Fibroblast of lung (primary cell): ENCODE data around the gene GPR162. TPM values are rescaled to one million over a fixed set of nuclear protein-coding genes. Genes with fewer than 3 reads are reported as not detected.
"Not testable (repeated sequence)": the region's sequence is repeated elsewhere in the genome, so short reads cannot be mapped to it uniquely, and the experiment has no call there.

Source experiments
- DNase-seq, 2 donors: peaks; one replicate each; pipeline versions ENCODE4 v3.0.0 to v3.0.0-alpha.2; 2010; ENCODE audit warnings: low read depth in 2 of 2
- H2AFZ ChIP-seq: 2 replicates; pipeline ENCODE4 v1.5.1; 2012; ENCODE audit warnings: low read length, control low read depth, inconsistent platforms
- H3K27ac ChIP-seq: 2 replicates; pipeline ENCODE4 v1.5.1; 2011; ENCODE audit warnings: low read length, control low read depth; ENCODE audit not compliant: insufficient read depth
- H3K27me3 ChIP-seq: 2 replicates; pipeline ENCODE4 v1.5.1; 2011; ENCODE audit warnings: mild to moderate bottlenecking, low read length; ENCODE audit not compliant: control insufficient read depth, insufficient read depth
- H3K36me3 ChIP-seq: 2 replicates; pipeline ENCODE4 v1.5.1; 2011; ENCODE audit warnings: low read length; ENCODE audit not compliant: control insufficient read depth, insufficient read depth
- H3K4me1 ChIP-seq: 2 replicates; pipeline ENCODE4 v1.5.1; 2011; ENCODE audit warnings: low read length; ENCODE audit not compliant: control insufficient read depth, insufficient read depth; ENCODE audit errors: extremely low read depth
- H3K4me2 ChIP-seq: 2 replicates; pipeline ENCODE4 v1.5.1; 2011; ENCODE audit warnings: low read length, control low read depth; ENCODE audit not compliant: insufficient read depth; ENCODE audit errors: extremely low read depth
- H3K4me3 ChIP-seq, 4 experiments: fragments of 200-600 bp in 1 of 4; sonication (generic) in 1 of 4; replicated peaks in 1 of 4; 2 replicates each; pipeline ENCODE4 v1.5.1; 2011 to 2016; ENCODE audit warnings: low read length in 4 of 4, low read depth in 3 of 4, mild to moderate bottlenecking in 3 of 4, control low read depth in 2 of 4, inconsistent platforms in 1 of 4, mixed read lengths in 1 of 4; ENCODE audit not compliant: insufficient read depth in 1 of 4; ENCODE audit errors: control extremely low read depth in 1 of 4
- H3K79me2 ChIP-seq: 2 replicates; pipeline ENCODE4 v1.5.1; 2012; ENCODE audit warnings: mild to moderate bottlenecking, low read length, inconsistent platforms; ENCODE audit not compliant: control insufficient read depth, insufficient read depth
- H3K9ac ChIP-seq: 2 replicates; pipeline ENCODE4 v1.5.1; 2011; ENCODE audit warnings: mild to moderate bottlenecking, low read length, control low read depth; ENCODE audit not compliant: insufficient read depth
- H3K9me3 ChIP-seq: 2 replicates; pipeline ENCODE4 v1.5.1; 2012; ENCODE audit warnings: low read depth, low read length; ENCODE audit not compliant: control insufficient read depth, insufficient read depth
- H4K20me1 ChIP-seq: 2 replicates; pipeline ENCODE4 v1.5.1; 2011; ENCODE audit warnings: low read length; ENCODE audit not compliant: control insufficient read depth, insufficient read depth; ENCODE audit errors: extremely low read depth
- CTCF ChIP-seq, 2 donors: IDR thresholded peaks in 1 of 2; conservative IDR thresholded peaks in 1 of 2; 1 replicate in 1 of 2; 2 replicates in 1 of 2; pipeline ENCODE4 v1.5.1; 2011 to 2012; ENCODE audit warnings: low read length in 2 of 2, control low read depth in 1 of 2, inconsistent platforms in 1 of 2, low read depth in 1 of 2, mild to moderate bottlenecking in 1 of 2
- EZH2 ChIP-seq: IDR thresholded peaks from 2 replicates; pipeline ENCODE4 v1.5.1; 2012; ENCODE audit warnings: low read length, control low read depth, mild to moderate bottlenecking; ENCODE audit errors: missing control alignments
- polyA plus RNA-seq, 2 donors: library from polyadenylated mRNA; depleted of rRNA in 1 of 2; stranded (reverse) in 1 of 2; unstranded in 1 of 2; fragments of >200 nt; gene quantifications; 2 replicates each; pipeline ENCODE4 v1.2.1, GENCODE V29; 2011 to 2012; ENCODE audit warnings: missing spikeins in 1 of 2
- total RNA-seq: library from RNA; depleted of rRNA; stranded (reverse); fragments of >200 nt; gene quantifications from 2 replicates; pipeline ENCODE4 v1.2.1, GENCODE V29; 2014

GPR162 gene
- total and polyA plus RNA-seq, 2 donors (not counting 1 experiment from before 2014, with no cell fraction given) = 5.6 to 11.1 TPM

GRCh38 chr12:6873094-6874014 is 51.7 kb downstream of the GPR162 start, which contains the start of gene SPSB2:
SPSB2 (minus strand) TSS chr12:6873303; CDS start chr12:6872901, 402 bp downstream.
- Histone ChIP-seq H3K27me3 (no peaks in the 10 kb centered on the region), H3K9ac (peak within 1 kb of the TSS; percentile 80), H3K27ac (peak within 1 kb of the TSS; percentile 79), H4K20me1 (peaks cover 4% of the 10 kb centered on the region), H2AFZ (peak within 1 kb of the TSS; percentile 80), H3K4me3 (peak within 1 kb of the TSS; percentile 81 to 94 (median 92)), H3K4me2 (peak within 1 kb of the TSS; percentile 99), H3K9me3 (no peaks in the 10 kb centered on the region), H3K79me2 (peaks cover 33% of the 10 kb centered on the region), H3K36me3 (peaks cover 18% of the 10 kb centered on the region), H3K4me1 (peaks cover 28% of the 10 kb centered on the region)
- TF ChIP-seq EZH2 (no peak), CTCF (conservative IDR thresholded peaks at IDR 0.05 in 1 of 2, IDR thresholded peaks at IDR 0.05 in 1 of 2; ENCODE audit: low read depth in 1 of 2, low read length in 2 of 2) (no peak)
- peak; percentile 92 to 94 for DNase-seq

GRCh38 chr12:6874015-6874368 is 52.4 kb downstream of the GPR162 start:
- H3K4me1 ChIP-seq = peaks cover 26% of the 10 kb centered on the region
- H3K36me3 ChIP-seq = peaks cover 18% of the 10 kb centered on the region
- peak overlapping the region; percentile 80 for H3K9ac ChIP-seq

More at GRCh38 chr12:6874015-6874368, 52.4 kb downstream of the GPR162 start:
- not testable (repeated sequence) for H3K27me3 ChIP-seq, DNase-seq, H3K9me3 ChIP-seq, H4K20me1 ChIP-seq
- peak overlapping the region; percentile 77 for H3K27ac ChIP-seq
- peaks cover 26% of the 10 kb centered on the region for H3K79me2 ChIP-seq
- H2AFZ ChIP-seq = peak overlapping the region; percentile 80
- peak overlapping the region; percentile 94 for H3K4me2 ChIP-seq
- H3K4me3 ChIP-seq = peak overlapping the region; percentile 72 to 94 (median 92)

Other genes with a start within 250 kb of the GPR162 start
- 241 and 256 TPM in 2 replicates for gene CHD4, start 214.4 kb upstream of the GPR162 start, total RNA-seq
- gene CHD4, start 214.4 kb upstream of the GPR162 start, polyA plus RNA-seq = 76.1 and 96.0 TPM in 2 replicates
- not detected in 2 replicates for gene LPAR5, start 185.9 kb upstream of the GPR162 start, total RNA-seq
- gene LPAR5, start 185.9 kb upstream of the GPR162 start, polyA plus RNA-seq = 0.02 and 0.07 TPM in 2 replicates
- gene ACRBP, start 174.4 kb upstream of the GPR162 start, total RNA-seq = under 0.01 and 0.33 TPM in 2 replicates
- gene ACRBP, start 174.4 kb upstream of the GPR162 start, polyA plus RNA-seq = 0.50 and 0.72 TPM in 2 replicates
- gene ING4, start 158.7 kb upstream of the GPR162 start, total RNA-seq = 30.3 and 36.0 TPM in 2 replicates
- gene ING4, start 158.7 kb upstream of the GPR162 start, polyA plus RNA-seq = 31.1 and 47.1 TPM in 2 replicates
- 9.8 and 12.2 TPM in 2 replicates for gene ZNF384, start 132.4 kb upstream of the GPR162 start, total RNA-seq
- 34.8 and 49.6 TPM in 2 replicates for gene ZNF384, start 132.4 kb upstream of the GPR162 start, polyA plus RNA-seq
- under 0.01 and 0.17 TPM in 2 replicates for gene PIANP, start 121.0 kb upstream of the GPR162 start, total RNA-seq
- 0.49 and 0.87 TPM in 2 replicates for gene PIANP, start 121.0 kb upstream of the GPR162 start, polyA plus RNA-seq
- gene COPS7A, start 97.8 kb upstream of the GPR162 start, total RNA-seq = 67.0 and 79.1 TPM in 2 replicates
- 114 and 138 TPM in 2 replicates for gene COPS7A, start 97.8 kb upstream of the GPR162 start, polyA plus RNA-seq
- gene MLF2, start 68.7 kb upstream of the GPR162 start, total RNA-seq = 88.6 and 106 TPM in 2 replicates
- 287 and 289 TPM in 2 replicates for gene MLF2, start 68.7 kb upstream of the GPR162 start, polyA plus RNA-seq
- gene PTMS, start 55.5 kb upstream of the GPR162 start, total RNA-seq = 29.5 and 63.6 TPM in 2 replicates
- 269 and 312 TPM in 2 replicates for gene PTMS, start 55.5 kb upstream of the GPR162 start, polyA plus RNA-seq
- gene LAG3, start 49.3 kb upstream of the GPR162 start, total RNA-seq = 0.17 and 0.26 TPM in 2 replicates
- 0.09 and 0.17 TPM in 2 replicates for gene LAG3, start 49.3 kb upstream of the GPR162 start, polyA plus RNA-seq
- gene CD4, start 32.3 kb upstream of the GPR162 start, total RNA-seq = 14.4 and 27.2 TPM in 2 replicates
- gene CD4, start 32.3 kb upstream of the GPR162 start, polyA plus RNA-seq = 50.8 and 152 TPM in 2 replicates
- gene P3H3, start 6.6 kb downstream of the GPR162 start, total RNA-seq = 72.4 and 96.3 TPM in 2 replicates
- 39.8 and 44.0 TPM in 2 replicates for gene P3H3, start 6.6 kb downstream of the GPR162 start, polyA plus RNA-seq
- 1.3 and 1.7 TPM in 2 replicates for gene GNB3, start 19.1 kb downstream of the GPR162 start, total RNA-seq
- gene GNB3, start 19.1 kb downstream of the GPR162 start, polyA plus RNA-seq = 2.7 and 3.7 TPM in 2 replicates
- 1.5 and 9.1 TPM in 2 replicates for gene CDCA3, start 29.5 kb downstream of the GPR162 start, total RNA-seq
- 9.4 and 56.9 TPM in 2 replicates for gene CDCA3, start 29.5 kb downstream of the GPR162 start, polyA plus RNA-seq
- gene USP5, start 30.3 kb downstream of the GPR162 start, total RNA-seq = 53.4 and 69.9 TPM in 2 replicates
- gene USP5, start 30.3 kb downstream of the GPR162 start, polyA plus RNA-seq = 42.2 and 66.3 TPM in 2 replicates
- 906 and 934 TPM in 2 replicates for gene TPI1, start 45.7 kb downstream of the GPR162 start, total RNA-seq
- gene TPI1, start 45.7 kb downstream of the GPR162 start, polyA plus RNA-seq = 1,617 and 1,654 TPM in 2 replicates
- gene SPSB2, start 51.5 kb downstream of the GPR162 start, total RNA-seq = 12.7 and 12.8 TPM in 2 replicates
- 1.8 and 2.5 TPM in 2 replicates for gene SPSB2, start 51.5 kb downstream of the GPR162 start, polyA plus RNA-seq
- 9.6 and 14.9 TPM in 2 replicates for gene LRRC23, start 83.0 kb downstream of the GPR162 start, total RNA-seq
- gene LRRC23, start 83.0 kb downstream of the GPR162 start, polyA plus RNA-seq = 5.6 and 6.4 TPM in 2 replicates
- 20.3 TPM in 2 replicates for gene ENO2, start 92.8 kb downstream of the GPR162 start, total RNA-seq
- gene ENO2, start 92.8 kb downstream of the GPR162 start, polyA plus RNA-seq = 29.4 and 43.0 TPM in 2 replicates
- gene ATN1, start 106.1 kb downstream of the GPR162 start, total RNA-seq = 8.2 and 21.5 TPM in 2 replicates
- gene ATN1, start 106.1 kb downstream of the GPR162 start, polyA plus RNA-seq = 9.4 and 14.5 TPM in 2 replicates
- gene RNU7-1, start 122.0 kb downstream of the GPR162 start, total RNA-seq = not detected in 2 replicates
- gene RNU7-1, start 122.0 kb downstream of the GPR162 start, polyA plus RNA-seq = not detected in 2 replicates
- 107 and 177 TPM in 2 replicates for gene C12orf57, start 122.2 kb downstream of the GPR162 start, total RNA-seq
- 172 and 220 TPM in 2 replicates for gene C12orf57, start 122.2 kb downstream of the GPR162 start, polyA plus RNA-seq
- gene PTPN6, start 129.5 kb downstream of the GPR162 start, total RNA-seq = 0.26 TPM in 1 of 2 replicates, not detected in the other
- gene PTPN6, start 129.5 kb downstream of the GPR162 start, polyA plus RNA-seq = 0.06 TPM in 1 of 2 replicates, not detected in the other
- 112 and 169 TPM in 2 replicates for gene PHB2, start 148.8 kb downstream of the GPR162 start, total RNA-seq
- 193 and 266 TPM in 2 replicates for gene PHB2, start 148.8 kb downstream of the GPR162 start, polyA plus RNA-seq
- gene EMG1, start 149.1 kb downstream of the GPR162 start, total RNA-seq = 27.4 and 31.6 TPM in 2 replicates
- 33.4 and 46.4 TPM in 2 replicates for gene EMG1, start 149.1 kb downstream of the GPR162 start, polyA plus RNA-seq
- gene LPCAT3, start 196.7 kb downstream of the GPR162 start, total RNA-seq = 10.0 and 11.4 TPM in 2 replicates
- gene LPCAT3, start 196.7 kb downstream of the GPR162 start, polyA plus RNA-seq = 48.5 and 54.0 TPM in 2 replicates
- gene C1S, start 238.9 kb downstream of the GPR162 start, total RNA-seq = 997 and 1,549 TPM in 2 replicates
- 265 and 507 TPM in 2 replicates for gene C1S, start 238.9 kb downstream of the GPR162 start, polyA plus RNA-seq